Coronary artery (tissue), 2 donors: ENCODE data around the gene CDC42.

ENCODE experiments used
- DNase-seq: peaks from one replicate; pipeline ENCODE4 v3.0.0-alpha.2; 2017; ENCODE audit warnings: low spot score
- H3K27ac ChIP-seq, 2 donors: fragments of 200-600 bp; sonication (generic); one replicate each; pipeline ENCODE4 v1.5.1; 2016 to 2019
- H3K4me3 ChIP-seq: fragments of 200-600 bp; sonication (generic); 2 replicates; pipeline ENCODE4 v1.5.1; 2016; ENCODE audit warnings: mild to moderate bottlenecking, moderate library complexity
- CTCF ChIP-seq: fragments of 200-600 bp; sonication (generic); IDR thresholded peaks from one replicate; pipeline ENCODE4 v1.5.1; 2019; ENCODE audit warnings: antibody characterized with exemption

Gene CDC42

GRCh38 chr1:22111620-22112019, 59.1 kb downstream of the CDC42 start:
- no peak for TF ChIP-seq CTCF
- H3K4me3 ChIP-seq, result no peak overlapping the region
- DNase-seq, result no peak
- H3K27ac ChIP-seq, result no peak overlapping the region

- DNase-seq, result peak; percentile 31
- no peak overlapping the region for H3K4me3 ChIP-seq
- no peak for TF ChIP-seq CTCF
- H3K27ac ChIP-seq, result no peak overlapping the region
Measured at GRCh38 chr1:22112554-22112953, 60.0 kb downstream of the CDC42 start.

GRCh38 chr1:22114083-22115012, 61.8 kb downstream of the CDC42 start:
- Histone ChIP-seq H3K4me3 (no peak overlapping the region), H3K27ac (peak overlapping the region in 1 of 2 donors; percentile 26)
- no peak for TF ChIP-seq CTCF
- DNase-seq, result peak; percentile 70

- TF ChIP-seq CTCF, result no peak
- no peak overlapping the region for H3K4me3 ChIP-seq
- no peak overlapping the region for H3K27ac ChIP-seq
- peak; percentile 35 for DNase-seq
Measured at GRCh38 chr1:22115286-22115685, 62.8 kb downstream of the CDC42 start.

- TF ChIP-seq CTCF, result no peak
- Histone ChIP-seq H3K27ac (no peak overlapping the region), H3K4me3 (no peak overlapping the region)
- DNase-seq, result no peak
Measured at GRCh38 chr1:22117238-22117637, 64.7 kb downstream of the CDC42 start.

GRCh38 chr1:22117851-22118250, 65.3 kb downstream of the CDC42 start:
- no peak for TF ChIP-seq CTCF
- Histone ChIP-seq H3K27ac (no peak overlapping the region), H3K4me3 (no peak overlapping the region)
- DNase-seq, result no peak
